Gastrocnemius medialis (tissue), 4 donors: Measurements from ENCODE around the gene SHC1.

Experiments used
- CTCF ChIP-seq, 5 experiments: fragments of 450-650 bp in 3 of 5; fragments of 200-600 bp in 2 of 5; sonication (generic) in 2 of 5; IDR thresholded peaks in 4 of 5; conservative IDR thresholded peaks in 1 of 5; 1 replicate in 4 of 5; 2 replicates in 1 of 5; pipeline ENCODE4 v1.5.1; 2016 to 2019; ENCODE audit warnings: antibody characterized with exemption in 5 of 5, mild to moderate bottlenecking in 3 of 5, moderate library complexity in 3 of 5
- POLR2A ChIP-seq, 2 donors: fragments of 450-650 bp; IDR thresholded peaks; one replicate each; pipeline ENCODE4 v1.6.1; 2017; ENCODE audit warnings: antibody characterized with exemption in 2 of 2, mild to moderate bottlenecking in 2 of 2, moderate library complexity in 2 of 2

GRCh38 chr1:154956544-154956941 lies 14.0 kb downstream of the SHC1 start:
- TF ChIP-seq CTCF (IDR thresholded peaks at IDR 0.05 in 4 of 5, conservative IDR thresholded peaks at IDR 0.05 in 1 of 5) (no peak), POLR2A (IDR thresholded peaks at IDR 0.05) (no peak)
